ENCODE results near the gene STATH.

GRCh38 chr4:69974631-69975030 is 21.1 kb upstream of the STATH start:
- TF ChIP-seq CTCF (IDR thresholded peaks at IDR 0.05) = no peak
- TF ChIP-seq EP300 (IDR thresholded peaks at IDR 0.05) = no peak
